ENCODE measurements around the gene SLC39A10. TPM values are rescaled to one million over a fixed set of nuclear protein-coding genes. Genes with fewer than 3 reads are reported as not detected.

SLC39A10 gene
- total and polyA plus RNA-seq, 9 of the 15 experiments (the other 6 are each of a cell fraction or from before 2014, with no cell fraction given) = 12.5 to 40.1 (median 23.1) TPM

DNA sequence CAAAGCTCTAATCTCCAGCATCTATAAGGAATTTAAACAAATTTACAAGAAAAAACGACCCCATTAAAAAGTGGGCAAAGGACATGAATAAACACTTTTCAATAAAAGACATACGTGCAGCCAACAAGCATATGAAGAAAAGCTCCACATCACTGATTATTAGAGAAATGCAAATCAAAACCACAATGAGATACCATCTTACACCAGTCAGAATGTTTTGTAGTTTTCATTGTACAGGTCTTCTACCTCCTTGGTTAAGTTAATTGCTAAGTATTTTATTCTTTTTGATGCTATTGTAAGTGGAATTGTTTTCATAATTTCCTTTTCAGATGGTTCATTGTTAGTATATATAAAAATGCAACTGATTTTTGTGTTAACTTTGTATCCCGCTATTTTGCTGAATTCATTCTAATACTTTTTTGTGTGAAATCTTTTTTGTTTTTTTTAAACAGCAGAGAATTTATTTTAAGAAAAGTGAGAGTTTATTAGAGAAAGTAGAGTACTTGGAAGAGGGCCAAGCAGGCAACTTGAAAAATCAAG is 40.7 kb downstream of the SLC39A10 start:
- intact Hi-C loops (cut with micrococcal nuclease) (no loop called here), in situ Hi-C loops (cut with MboI) (no loop called here)
- ATAC-seq (no peak), DNase-seq (ENCODE audit: extremely low read depth in 1 of 4, low spot score in 3 of 4) (no peak), FAIRE-seq (no peak)
- Histone ChIP-seq H3K4me3 (no peak overlapping the region), H3K4me1 (replicated peaks in 1 of 2; ENCODE audit: control insufficient read depth in 2 of 2, insufficient read depth in 2 of 2, low read length in 2 of 2) (peaks cover 0 to 6% of the 10 kb centered on the region in 2 experiments; a peak in 3 of 5 replicates), H3K9me1 (ENCODE audit: control insufficient read depth, insufficient read depth, low read length) (no peaks in the 10 kb centered on the region), H3K4me2 (ENCODE audit: insufficient read depth, low read length) (no peak overlapping the region), H4K20me1 (replicated peaks; ENCODE audit: control insufficient read depth, insufficient read depth, low read length) (no peaks in the 10 kb centered on the region), H3K9ac (ENCODE audit: insufficient read depth in 1 of 2, low read depth in 2 of 2, low read length in 2 of 2) (no peak overlapping the region), H3K79me2 (ENCODE audit: control insufficient read depth, insufficient read depth, low read length) (peaks cover 47% of the 10 kb centered on the region), H3K9me3 (replicated peaks; ENCODE audit: control insufficient read depth, insufficient read depth, low read depth, low read length) (peaks cover 3% of the 10 kb centered on the region), H2AFZ (ENCODE audit: low read depth, low read length) (no peak overlapping the region), H3K27me3 (ENCODE audit: control insufficient read depth in 2 of 2, insufficient read depth in 2 of 2, low read length in 2 of 2) (no peaks in the 10 kb centered on the region), H3K36me3 (ENCODE audit: control insufficient read depth, insufficient read depth, low read length) (no peaks in the 10 kb centered on the region), H3K27ac (ENCODE audit: extremely low read depth, low read depth, low read length) (no peak overlapping the region)
- ChIA-PET CTCF (ENCODE audit: low intra/inter-chr PET ratio) (no interaction called here), POLR2A (no interaction called here)
- TF ChIP-seq, protein P1, sequence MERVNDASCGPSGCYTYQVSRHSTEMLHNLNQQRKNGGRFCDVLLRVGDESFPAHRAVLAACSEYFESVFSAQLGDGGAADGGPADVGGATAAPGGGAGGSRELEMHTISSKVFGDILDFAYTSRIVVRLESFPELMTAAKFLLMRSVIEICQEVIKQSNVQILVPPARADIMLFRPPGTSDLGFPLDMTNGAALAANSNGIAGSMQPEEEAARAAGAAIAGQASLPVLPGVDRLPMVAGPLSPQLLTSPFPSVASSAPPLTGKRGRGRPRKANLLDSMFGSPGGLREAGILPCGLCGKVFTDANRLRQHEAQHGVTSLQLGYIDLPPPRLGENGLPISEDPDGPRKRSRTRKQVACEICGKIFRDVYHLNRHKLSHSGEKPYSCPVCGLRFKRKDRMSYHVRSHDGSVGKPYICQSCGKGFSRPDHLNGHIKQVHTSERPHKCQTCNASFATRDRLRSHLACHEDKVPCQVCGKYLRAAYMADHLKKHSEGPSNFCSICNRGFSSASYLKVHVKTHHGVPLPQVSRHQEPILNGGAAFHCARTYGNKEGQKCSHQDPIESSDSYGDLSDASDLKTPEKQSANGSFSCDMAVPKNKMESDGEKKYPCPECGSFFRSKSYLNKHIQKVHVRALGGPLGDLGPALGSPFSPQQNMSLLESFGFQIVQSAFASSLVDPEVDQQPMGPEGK (CRISPR knock-in tag; IDR thresholded peaks at IDR 0.05; ENCODE audit: borderline replicate concordance) = no peak
- no peak for TF ChIP-seq PHB (CRISPR knock-in tag; IDR thresholded peaks at IDR 0.05)
- TF ChIP-seq, protein P2, sequence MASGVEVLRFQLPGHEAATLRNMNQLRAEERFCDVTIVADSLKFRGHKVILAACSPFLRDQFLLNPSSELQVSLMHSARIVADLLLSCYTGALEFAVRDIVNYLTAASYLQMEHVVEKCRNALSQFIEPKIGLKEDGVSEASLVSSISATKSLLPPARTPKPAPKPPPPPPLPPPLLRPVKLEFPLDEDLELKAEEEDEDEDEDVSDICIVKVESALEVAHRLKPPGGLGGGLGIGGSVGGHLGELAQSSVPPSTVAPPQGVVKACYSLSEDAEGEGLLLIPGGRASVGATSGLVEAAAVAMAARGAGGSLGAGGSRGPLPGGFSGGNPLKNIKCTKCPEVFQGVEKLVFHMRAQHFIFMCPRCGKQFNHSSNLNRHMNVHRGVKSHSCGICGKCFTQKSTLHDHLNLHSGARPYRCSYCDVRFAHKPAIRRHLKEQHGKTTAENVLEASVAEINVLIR (CRISPR knock-in tag; IDR thresholded peaks at IDR 0.05) = no peak
- no TSS peak for BruUV-seq (replicated peaks)
- WGBS (ENCODE audit: insufficient coverage, low coverage, missing lambda C conversion rate) = 67% methylated on average over 3 of the region's 3 CpGs

All from K562 (cell line).